ENCODE results near the gene QRFP.

The QRFP gene

GRCh38 chr9:130933114-130934046 lies 36.8 kb upstream of the QRFP start:
- peak; percentile 87 for DNase-seq (ENCODE audit: low spot score)

DNA sequence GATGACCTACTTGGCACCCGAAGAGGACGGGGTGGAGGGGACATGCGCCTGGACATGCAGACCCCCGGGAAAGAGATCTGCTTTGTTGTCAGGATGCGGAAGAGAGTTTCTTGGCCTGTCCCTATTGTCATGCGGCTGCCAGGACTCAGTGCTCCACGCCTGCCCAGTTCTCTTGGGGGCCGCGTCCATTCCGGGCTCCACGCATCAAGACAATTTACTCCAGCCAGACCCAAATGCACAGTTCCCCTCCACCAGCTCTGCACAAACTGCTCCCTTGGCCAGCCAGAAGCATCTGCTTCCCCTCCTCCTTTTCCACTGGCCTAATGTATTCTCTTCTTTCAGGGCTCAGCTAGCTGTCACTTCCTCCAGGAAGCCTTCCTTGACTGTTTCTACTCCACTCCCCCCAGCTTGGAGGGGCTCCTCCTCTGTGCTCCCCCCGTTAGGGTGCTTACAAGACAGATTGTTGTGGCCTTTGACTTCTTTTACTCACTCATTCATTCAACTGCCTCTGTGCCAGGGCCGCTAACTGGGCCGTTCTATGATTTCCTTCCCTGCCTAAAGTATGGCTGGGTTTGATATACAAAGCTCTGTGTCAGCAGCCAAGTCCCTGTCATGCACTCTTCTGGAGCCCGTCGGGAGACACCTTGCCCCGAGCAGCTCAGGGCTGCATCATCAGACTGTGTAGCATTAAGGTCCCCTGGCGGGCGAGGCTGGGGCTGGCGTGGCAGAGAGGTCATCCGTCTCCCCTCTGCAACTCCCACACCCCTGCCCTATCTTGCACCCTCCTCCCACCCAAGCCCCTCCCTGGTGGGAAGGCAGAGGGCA lies 35.9 kb upstream of the QRFP start:
- DNase-seq (ENCODE audit: low spot score) = no peak

- no peak for DNase-seq (ENCODE audit: low spot score)
Observed at GRCh38 chr9:130931508-130932254, 35.1 kb upstream of the QRFP start.

- DNase-seq (ENCODE audit: low spot score) = no peak
Observed at GRCh38 chr9:130930804-130931349, 34.3 kb upstream of the QRFP start.

- no peak for DNase-seq (ENCODE audit: low spot score)
Observed at GRCh38 chr9:130930132-130930803, 33.7 kb upstream of the QRFP start.

DNA sequence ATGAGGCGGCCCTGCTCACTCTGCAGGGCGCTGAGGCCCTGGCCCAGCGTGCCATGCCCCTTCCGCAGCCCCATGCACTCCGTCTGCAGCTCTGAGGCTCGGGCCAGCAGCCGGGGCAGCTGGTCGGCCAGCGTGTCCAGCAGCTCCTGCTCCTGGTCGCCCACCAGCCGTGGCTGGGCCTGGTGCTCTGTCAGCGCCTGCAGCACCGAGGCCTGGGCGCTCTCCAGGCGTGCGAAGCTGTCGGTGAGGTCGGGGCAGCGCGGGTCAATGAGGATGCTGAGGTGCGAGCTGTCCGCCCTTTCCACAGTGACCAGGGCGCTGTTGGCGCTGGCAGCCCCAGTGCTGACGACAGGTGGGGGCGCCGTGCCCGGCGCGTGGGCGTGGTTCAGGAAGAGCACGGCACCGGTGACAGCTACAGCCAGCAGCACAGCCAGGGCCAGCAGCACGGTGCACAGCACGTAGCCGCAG lies 33.0 kb upstream of the QRFP start:
- no peak for DNase-seq (ENCODE audit: low spot score)

DNA sequence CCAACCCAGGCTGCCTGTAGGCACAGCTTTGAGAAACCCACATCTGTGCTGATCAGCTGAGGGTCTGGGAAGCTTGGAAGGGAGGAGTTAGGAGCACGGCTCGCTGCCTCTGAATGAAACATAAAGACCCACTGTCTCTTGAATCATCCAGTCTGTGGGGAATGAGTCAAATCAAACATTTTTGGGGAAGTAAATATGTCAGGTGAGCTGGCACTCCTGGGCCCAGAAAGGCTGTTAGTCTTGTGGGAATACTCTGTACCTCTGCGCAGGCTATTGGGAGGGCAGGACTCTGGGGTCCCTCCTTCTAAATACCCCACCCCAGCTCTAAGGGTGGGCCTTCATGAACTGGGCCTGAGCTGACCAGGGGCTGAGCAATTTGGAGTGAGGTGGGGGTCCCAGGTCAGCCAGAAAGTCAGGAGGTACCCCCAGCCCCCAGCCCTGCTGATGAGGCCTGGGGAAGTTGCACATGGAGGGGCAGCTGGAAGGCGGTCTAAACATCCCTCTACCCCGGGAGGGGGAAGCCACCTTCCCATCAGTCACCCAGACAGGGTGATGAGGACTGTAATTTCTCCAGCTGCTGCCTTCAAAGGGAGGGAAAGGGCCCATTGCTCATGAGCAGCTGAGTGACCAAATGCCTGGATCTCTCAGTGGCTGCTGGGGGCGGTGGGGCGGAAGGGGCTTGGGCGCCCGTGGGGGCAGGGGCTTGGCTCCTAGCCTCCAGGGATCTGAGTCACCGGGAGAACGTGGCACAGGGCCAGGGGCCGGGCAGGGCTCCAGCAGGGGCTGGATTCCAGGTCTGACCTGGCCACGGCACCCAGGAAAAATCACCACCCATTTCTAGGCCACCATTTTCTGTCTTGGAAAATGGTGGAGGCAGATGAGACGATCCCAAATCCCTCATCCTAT lies 31.6 kb upstream of the QRFP start:
- DNase-seq (ENCODE audit: low spot score) = peak; percentile 43

DNA sequence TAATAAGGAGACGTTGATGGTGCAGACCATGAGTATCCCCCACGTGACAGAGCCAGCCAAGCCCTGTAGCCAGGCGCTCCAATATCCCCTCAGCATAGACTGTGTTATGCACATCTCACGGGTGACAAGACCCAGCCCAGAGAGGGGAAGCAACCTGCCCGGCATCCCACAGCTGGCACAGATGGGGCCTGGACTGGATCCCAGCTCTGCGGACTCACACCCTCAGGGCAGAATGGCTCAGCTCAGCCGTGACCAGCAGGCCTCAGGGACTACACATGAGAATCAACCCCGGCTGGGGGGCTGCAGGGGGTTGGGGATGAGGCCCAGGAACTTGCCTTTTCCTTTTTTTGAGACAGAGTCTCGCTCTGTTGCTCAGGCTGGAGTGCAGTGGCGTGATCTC lies 30.7 kb upstream of the QRFP start:
- DNase-seq (ENCODE audit: low spot score) = no peak

GRCh38 chr9:130925050-130925678 lies 28.6 kb upstream of the QRFP start:
- no peak for DNase-seq (ENCODE audit: low spot score)

- DNase-seq (ENCODE audit: low spot score) = no peak
Observed at GRCh38 chr9:130924448-130924788, 27.8 kb upstream of the QRFP start.

GRCh38 chr9:130923611-130924447 lies 27.2 kb upstream of the QRFP start:
- no peak for DNase-seq (ENCODE audit: low spot score)

DNA sequence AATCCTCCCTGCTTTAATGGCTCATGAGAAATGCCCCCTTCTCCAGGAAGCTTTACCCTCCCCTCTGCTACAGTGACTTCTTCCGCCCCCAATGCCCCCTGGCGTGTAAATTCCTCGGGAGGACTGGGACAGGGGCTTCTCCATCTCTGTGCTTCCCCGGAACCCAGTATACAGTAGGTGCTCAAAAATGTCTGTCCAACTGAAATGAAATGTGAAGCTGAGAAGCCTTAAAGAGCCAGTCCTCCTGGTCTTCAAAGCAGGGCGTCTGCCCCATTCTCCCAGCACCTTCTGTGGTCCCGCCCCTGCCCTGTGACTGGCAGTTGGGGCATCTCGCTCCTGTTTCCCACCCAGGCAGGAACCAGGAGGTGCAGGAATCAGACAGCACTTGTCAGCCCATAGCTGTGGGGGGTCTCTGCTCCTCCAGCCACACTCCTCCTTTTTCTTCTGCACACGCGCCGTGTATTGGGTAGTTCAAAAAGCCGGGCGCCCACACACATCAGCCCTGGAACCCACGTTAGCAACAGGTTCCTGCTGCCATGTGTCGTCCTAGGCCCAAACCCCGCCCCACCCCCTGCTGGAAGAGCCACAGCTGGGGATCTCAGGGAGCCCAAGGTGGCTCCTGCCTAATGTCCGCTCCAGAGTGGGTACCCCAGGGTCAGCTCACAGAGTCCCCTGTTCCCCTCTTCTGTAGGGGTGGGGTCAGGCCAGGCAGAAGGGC lies 26.4 kb upstream of the QRFP start:
- no peak for DNase-seq (ENCODE audit: low spot score)

GRCh38 chr9:130921989-130922892 lies 25.6 kb upstream of the QRFP start:
- no peak for DNase-seq (ENCODE audit: low spot score)

DNA sequence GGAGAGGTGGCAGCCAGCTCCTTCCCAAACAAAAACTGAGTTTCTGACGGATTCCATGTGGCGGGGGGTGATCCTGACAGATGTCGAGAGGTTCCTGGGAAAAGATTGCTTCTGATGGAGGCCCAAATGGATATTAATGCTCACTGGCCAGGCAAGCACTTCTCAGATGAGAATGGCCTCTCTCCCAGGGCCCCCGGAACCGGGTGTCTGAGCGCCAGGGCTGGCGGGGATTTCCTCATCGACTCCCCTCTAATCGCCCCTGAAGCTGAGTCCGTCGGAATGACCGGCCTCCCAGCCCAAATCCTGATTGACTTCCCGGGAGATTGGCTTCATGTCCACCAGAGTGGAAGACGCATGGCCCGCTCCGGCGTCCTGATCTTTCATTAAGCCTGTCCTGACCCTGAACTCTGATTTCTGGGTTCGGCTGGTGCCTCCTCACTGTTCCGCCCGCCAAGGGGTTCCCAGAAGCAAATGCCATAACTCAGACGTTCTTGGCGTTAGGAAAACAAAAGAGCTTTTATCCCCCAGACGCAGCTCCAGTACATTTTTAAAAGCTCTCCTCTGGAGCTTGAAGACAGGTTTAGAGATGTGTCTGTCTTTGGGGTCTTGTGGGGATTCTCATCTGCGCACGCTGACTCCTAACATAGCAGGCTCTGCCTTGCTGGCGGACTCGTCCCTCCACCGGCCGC lies 24.8 kb upstream of the QRFP start:
- DNase-seq (ENCODE audit: low spot score) = no peak

DNA sequence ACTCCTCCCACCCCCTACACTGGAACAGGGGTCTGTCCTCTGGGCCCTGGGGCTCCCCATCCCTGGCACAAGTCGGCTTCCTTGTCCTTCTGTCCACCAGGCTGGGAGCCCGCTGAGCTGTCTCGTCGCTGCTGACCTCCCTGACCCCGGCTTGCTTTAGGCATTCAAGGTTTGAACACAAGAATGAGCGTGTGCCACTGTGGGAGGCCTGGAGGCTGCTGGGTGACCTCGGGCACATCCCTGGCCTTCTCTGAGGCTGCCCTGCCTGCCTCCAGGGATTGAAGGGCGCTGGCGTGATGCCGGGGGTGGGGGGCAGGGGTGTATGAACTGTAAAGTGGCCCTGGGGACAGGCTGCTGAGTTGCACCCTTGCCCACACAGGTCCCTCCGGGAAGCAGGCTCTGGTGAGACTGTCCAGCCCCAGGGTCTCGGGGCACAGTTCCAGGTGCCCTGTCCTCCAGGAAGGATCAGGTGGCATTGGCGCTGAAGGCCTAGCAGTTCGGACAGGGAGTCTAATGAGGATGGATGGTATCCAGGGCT lies 24.2 kb upstream of the QRFP start:
- DNase-seq (ENCODE audit: low spot score) = no peak

DNA sequence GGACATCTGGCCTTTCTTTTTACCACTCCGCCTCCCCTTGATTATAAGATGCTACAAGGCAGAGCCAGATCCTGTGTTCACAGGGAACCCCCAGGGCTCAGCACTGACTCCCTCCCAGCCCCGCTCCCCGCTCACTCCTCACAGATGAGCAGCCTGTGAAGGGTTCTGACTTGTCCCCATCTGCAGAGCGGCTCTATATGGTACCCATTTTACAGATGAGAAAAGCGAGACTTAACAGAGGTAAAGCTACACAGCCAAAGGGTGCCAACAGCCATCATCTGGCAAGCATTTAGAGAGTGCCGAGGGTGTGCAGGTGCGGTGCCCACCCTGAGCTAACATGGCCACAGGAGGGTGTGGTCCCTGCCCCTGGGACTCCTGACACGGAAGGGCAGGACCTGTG lies 23.6 kb upstream of the QRFP start:
- DNase-seq (ENCODE audit: low spot score) = no peak

Measured in AG08395 (cell line).